Adrenal gland (tissue), 12 donors: ENCODE results near the gene LYRM4. TPM values are rescaled to one million over a fixed set of nuclear protein-coding genes. Genes with fewer than 3 reads are reported as not detected.

ENCODE experiments used
- DNase-seq, 7 donors: peaks; one replicate each; pipeline ENCODE4 v3.0.0-alpha.2; 2019 to 2020
- H3K27ac ChIP-seq, 5 donors: fragments of 200-600 bp; sonication (generic) in 4 of 5; 1 replicate in 3 of 5; 2 replicates in 2 of 5; pipeline versions ENCODE4 v1.5.1 to v1.8.0; 2016 to 2020; ENCODE audit warnings: mild to moderate bottlenecking in 1 of 5
- H3K27me3 ChIP-seq: fragments of 200-600 bp; 2 replicates; pipeline ENCODE4 v1.8.0; 2021
- H3K36me3 ChIP-seq, 2 donors: fragments of 200-600 bp; replicated peaks in 1 of 2; 1 replicate in 1 of 2; 2 replicates in 1 of 2; pipeline versions ENCODE4 v1.5.1 to v1.8.0; 2018 to 2022
- H3K4me1 ChIP-seq, 2 donors: fragments of 200-600 bp; replicated peaks in 1 of 2; 1 replicate in 1 of 2; 2 replicates in 1 of 2; pipeline versions ENCODE4 v1.5.1 to v1.8.0; 2018 to 2021
- H3K4me3 ChIP-seq, 4 donors: fragments of 200-600 bp; sonication (generic) in 3 of 4; one replicate each; pipeline ENCODE4 v1.5.1; 2016 to 2018
- H3K9me3 ChIP-seq, 3 donors: fragments of 200-600 bp; sonication (generic) in 1 of 3; replicated peaks in 1 of 3; 1 replicate in 2 of 3; 2 replicates in 1 of 3; pipeline versions ENCODE4 v1.5.1 to v1.8.0; 2016 to 2021
- CTCF ChIP-seq, 6 experiments: fragments of 450-650 bp in 4 of 6; fragments of 200-600 bp in 2 of 6; sonication (generic) in 1 of 6; IDR thresholded peaks; 1 replicate in 5 of 6; 2 replicates in 1 of 6; pipeline versions ENCODE4 v1.5.1 to v1.8.0; 2016 to 2021; ENCODE audit warnings: antibody characterized with exemption in 6 of 6, mild to moderate bottlenecking in 2 of 6, moderate library complexity in 1 of 6
- POLR2A ChIP-seq, 2 donors: fragments of 450-650 bp; IDR thresholded peaks; one replicate each; pipeline ENCODE4 v1.6.1; 2017; ENCODE audit warnings: antibody characterized with exemption in 2 of 2, mild to moderate bottlenecking in 2 of 2, moderate library complexity in 1 of 2
- WGBS, 4 donors: extraction: QIAGEN DNeasy Blood & Tissue Kit in 2 of 4; methylation state at CpG; one replicate each; pipeline versions ENCODE4 v1.1.5 to v1.1.7; 2013 to 2017; 5-methylcytosine and 5-hydroxymethylcytosine counted together
- intact Hi-C, 2 donors: fragments of 100-400 bp; cut with DNase I; formaldehyde crosslinking; loops; one replicate each; pipeline versions ENCODE4 v1.14.1 to v1.15.0; 2022 to 2023
- polyA plus RNA-seq, 3 donors: library from polyadenylated mRNA; stranded (reverse); fragments of 200-250 nt in 2 of 3; fragments of 350-450 nt in 1 of 3; fragmentation: Illumina TruSeq in 1 of 3; extraction: RNeasy Lipid Tissue Mini Kit (QIAGEN cat#74804) in 1 of 3; gene quantifications; one replicate each; pipeline ENCODE4 v1.2.3, GENCODE V29; 2013 to 2014
- total RNA-seq, 9 donors: library from RNA; depleted of rRNA in 4 of 9; stranded (reverse); fragments of >200 nt in 4 of 9; fragments of 120-200 nt in 1 of 9; fragmentation: NEBNext Ultra II Directional in 1 of 9; extraction: Animal tissue kit (Norgen Biotek cat#: 25700) in 1 of 9; gene quantifications; one replicate each; pipeline versions ENCODE4 v1.1.0 to v1.2.4, GENCODE V29; 2013 to 2023
- donor health status: healthy with polysubstance abuse.
- donor health status: Bipolar disorder and iron deficiency.
- donor health status: DM: yes; HTN: yes; CAD: no.
- donor health status: DM: no; HTN: no; CAD: no.
- donor health status: DM: no; HTN: no; CAD: no.
- donor health status: DM: yes; HTN: yes; CAD: no.

LYRM4 gene
- total and polyA plus RNA-seq, 12 donors: 16.1 to 65.1 (median 29.9) TPM

DNA sequence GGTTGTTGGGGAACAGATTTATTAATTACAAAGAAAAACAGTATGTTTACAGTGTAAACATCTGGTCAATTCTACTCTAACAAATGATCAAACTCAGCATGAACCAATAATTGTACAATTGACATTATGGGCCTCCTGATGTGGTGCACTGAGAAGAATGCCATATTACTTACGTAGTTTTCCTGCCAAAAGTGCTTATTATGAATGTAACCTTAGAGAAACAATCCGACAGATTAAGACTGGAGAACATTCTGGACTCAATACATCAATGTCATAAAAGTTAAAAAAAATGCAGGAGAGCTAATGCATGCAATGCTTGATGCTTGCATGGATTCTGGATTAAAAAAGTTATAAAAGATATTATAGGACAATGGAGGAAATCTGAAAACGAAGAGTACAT, 69.0 kb downstream of the LYRM4 start:
- peaks cover 0 to 29% of the 10 kb centered on the region in 2 donors for H3K4me1 ChIP-seq
- no peak for DNase-seq
- no peak overlapping the region for H3K27ac ChIP-seq
- TF ChIP-seq CTCF (IDR thresholded peaks at IDR 0.05) (no peak), POLR2A (IDR thresholded peaks at IDR 0.05) (no peak)
- no peaks in the 10 kb centered on the region for H3K9me3 ChIP-seq
- 80 to 94% (median 87%) methylated on average over 3 of the region's 3 CpGs for WGBS, 4 donors
- no peaks in the 10 kb centered on the region for H3K36me3 ChIP-seq
- intact Hi-C loops: no loop called here
- no peak overlapping the region for H3K4me3 ChIP-seq
- H3K27me3 ChIP-seq: no peaks in the 10 kb centered on the region

- DNase-seq: no peak
- 92 to 94% (median 93%) methylated on average over 6 of the region's 6 CpGs for WGBS, 4 donors
- Histone ChIP-seq H3K4me3 (no peak overlapping the region), H3K27ac (no peak overlapping the region), H3K9me3 (no peaks in the 10 kb centered on the region), H3K36me3 (no peaks in the 10 kb centered on the region), H3K4me1 (peaks cover 0 to 29% of the 10 kb centered on the region in 2 donors), H3K27me3 (no peaks in the 10 kb centered on the region)
- intact Hi-C loops: no loop called here
- no peak for TF ChIP-seq CTCF (IDR thresholded peaks at IDR 0.05)
- no peak for TF ChIP-seq POLR2A (IDR thresholded peaks at IDR 0.05)
Observed at GRCh38 chr6:5191222-5191621, 69.5 kb downstream of the LYRM4 start.

DNA sequence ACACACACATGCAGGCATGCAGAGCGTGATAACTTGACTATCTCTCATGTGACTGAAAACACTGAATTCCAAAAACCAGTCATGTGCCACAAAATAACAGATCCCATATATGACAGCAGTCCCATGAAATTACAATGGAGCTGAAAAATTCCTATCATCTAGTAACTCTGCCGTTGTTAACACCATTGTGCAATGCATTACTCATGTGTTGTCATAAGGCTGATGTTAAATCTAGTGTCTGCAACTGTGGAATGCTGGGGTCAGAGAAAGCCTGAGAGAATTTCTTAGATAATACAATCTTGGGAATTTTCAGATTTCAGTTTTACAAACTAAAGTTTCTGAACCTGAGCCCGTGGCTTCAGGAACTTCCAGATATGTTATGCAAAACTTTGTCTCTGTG, 70.2 kb downstream of the LYRM4 start:
- no peak overlapping the region for H3K4me3 ChIP-seq
- no peaks in the 10 kb centered on the region for H3K27me3 ChIP-seq
- H3K27ac ChIP-seq: no peak overlapping the region
- intact Hi-C loops: no loop called here
- H3K36me3 ChIP-seq: no peaks in the 10 kb centered on the region
- no peak for TF ChIP-seq CTCF (IDR thresholded peaks at IDR 0.05)
- TF ChIP-seq POLR2A (IDR thresholded peaks at IDR 0.05): no peak
- peak in 3 of 7 donors; percentile 34 to 49 (median 36) for DNase-seq
- WGBS, 4 donors: 42 to 56% (median 51%) methylated on average over 3 of the region's 3 CpGs
- peaks cover 0 to 29% of the 10 kb centered on the region in 2 donors for H3K4me1 ChIP-seq
- no peaks in the 10 kb centered on the region for H3K9me3 ChIP-seq

DNA sequence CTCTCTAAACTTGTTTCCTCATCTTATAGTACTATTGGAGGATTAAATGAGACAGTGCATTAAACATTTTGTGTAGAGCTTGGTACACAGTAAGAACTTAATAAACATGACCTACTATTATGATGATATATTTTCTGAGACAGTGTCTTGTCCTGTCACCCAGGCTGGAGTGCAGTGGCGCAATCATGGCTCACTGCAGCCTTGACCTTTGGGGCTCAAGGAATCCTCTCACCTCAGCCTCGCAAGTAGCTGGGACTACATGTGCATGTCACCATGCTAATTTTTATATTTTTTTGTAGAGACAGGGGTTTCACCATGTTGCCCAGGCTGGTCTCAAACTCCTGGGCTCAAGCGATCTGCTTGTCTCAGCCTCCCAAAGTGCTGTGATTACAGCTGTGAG, 72.1 kb downstream of the LYRM4 start:
- TF ChIP-seq CTCF (IDR thresholded peaks at IDR 0.05) (no peak), POLR2A (IDR thresholded peaks at IDR 0.05) (no peak)
- Histone ChIP-seq H3K9me3 (no peaks in the 10 kb centered on the region), H3K4me3 (no peak overlapping the region), H3K27ac (no peak overlapping the region), H3K27me3 (no peaks in the 10 kb centered on the region), H3K4me1 (peaks cover 0 to 29% of the 10 kb centered on the region in 2 donors), H3K36me3 (no peaks in the 10 kb centered on the region)
- DNase-seq: peak in 5 of 7 donors; percentile 22 to 57 (median 49)
- WGBS, 4 donors: 68 to 70% (median 69%) methylated on average over 3 of the region's 3 CpGs
- intact Hi-C loops: no loop called here
